Measurements from ENCODE around the gene SLC27A5. TPM values are rescaled to one million over a fixed set of nuclear protein-coding genes. Genes with fewer than 3 reads are reported as not detected.

Gene SLC27A5
- total RNA-seq, 5 donors from 2014 or later (not counting 1 experiment from before 2014, with no cell fraction given): 8.4 to 18.3 (median 14.6) TPM

DNA sequence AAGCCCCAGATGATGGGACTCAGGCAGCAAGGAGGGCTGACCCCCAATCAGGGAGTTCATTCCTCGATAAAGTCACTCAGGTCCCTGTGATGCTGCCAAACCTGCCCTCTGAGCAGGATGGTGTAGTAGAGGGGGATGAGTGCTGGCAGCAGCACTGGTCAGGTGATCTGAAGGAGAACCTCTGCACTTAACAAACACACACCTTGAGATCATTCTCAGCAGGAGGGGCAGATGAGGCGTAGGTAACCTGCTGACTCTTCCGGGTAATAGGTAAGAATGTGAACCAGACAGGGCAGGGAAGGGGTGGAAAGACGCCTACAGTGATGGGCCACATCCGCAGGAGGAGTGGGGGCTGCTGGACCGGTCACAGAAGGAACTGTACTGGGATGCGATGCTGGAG lies 32.5 kb downstream of the SLC27A5 start:
- peaks cover 13% of the 10 kb centered on the region for H3K36me3 Mint-ChIP-seq
- POLR2A ChIA-PET: no interaction called here
- Histone ChIP-seq H3K27ac (ENCODE audit: low read length) (no peak overlapping the region), H3K36me3 (ENCODE audit: control insufficient read depth in 2 of 2, extremely low read depth in 1 of 2, insufficient read depth in 1 of 2, low read length in 1 of 2) (peaks cover 9 to 15% of the 10 kb centered on the region in 2 donors), H3K4me3 (ENCODE audit: control insufficient read depth in 1 of 2, extremely low read depth in 1 of 2, low read length in 1 of 2) (no peak overlapping the region), H3K4me1 (ENCODE audit: control insufficient read depth in 1 of 2, extremely low read depth in 1 of 2, insufficient read depth in 2 of 2, low read length in 2 of 2) (peaks cover 3 to 23% of the 10 kb centered on the region in 2 experiments), H3K9me3 (no peaks in the 10 kb centered on the region), H3K27me3 (replicated peaks in 1 of 2; ENCODE audit: control insufficient read depth in 2 of 2, extremely low read depth in 1 of 2, insufficient read depth in 2 of 2, low read length in 1 of 2) (no peaks in the 10 kb centered on the region)
- no peaks in the 10 kb centered on the region for H3K9me3 Mint-ChIP-seq
- WGBS (ENCODE audit: insufficient coverage): 97% methylated on average over 6 of the region's 7 CpGs
- DNase-seq (no peak), ATAC-seq (replicated peaks in 1 of 4) (no peak)
- no peak overlapping the region for H3K4me3 Mint-ChIP-seq
- H3K27ac Mint-ChIP-seq: peak overlapping the region in 1 of 2 donors; percentile 48
- no peaks in the 10 kb centered on the region for H3K27me3 Mint-ChIP-seq
- peaks cover 16 to 20% (median 17%) of the 10 kb centered on the region in 3 donors for H3K4me1 Mint-ChIP-seq
- CTCF ChIA-PET: no interaction called here

DNA sequence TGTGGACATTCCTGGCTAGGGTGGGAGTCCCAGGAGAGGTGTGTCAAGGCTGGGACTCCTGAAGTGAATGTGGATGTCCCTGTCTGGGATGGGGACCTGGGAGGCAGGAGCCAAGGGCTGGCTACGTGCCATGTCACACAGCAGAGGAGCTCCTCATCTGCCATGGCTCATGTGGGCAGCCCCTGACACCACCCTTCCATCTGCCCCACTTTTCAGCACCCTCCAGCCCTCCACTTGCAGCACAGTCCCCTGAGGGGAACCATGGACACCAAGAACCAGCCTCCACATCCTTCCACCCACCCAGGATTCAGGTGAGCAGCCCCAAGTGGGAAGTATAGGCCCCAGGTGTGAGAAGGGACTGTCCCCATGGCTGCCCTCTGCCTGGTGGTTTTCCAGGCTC lies 33.9 kb downstream of the SLC27A5 start:
- Mint-ChIP-seq H3K4me1 (peaks cover 16 to 24% (median 17%) of the 10 kb centered on the region in 3 donors), H3K27me3 (no peaks in the 10 kb centered on the region), H3K4me3 (peak overlapping the region in 1 of 3 donors; percentile 29), H3K36me3 (peaks cover 14% of the 10 kb centered on the region), H3K9me3 (no peaks in the 10 kb centered on the region), H3K27ac (no peak overlapping the region)
- ATAC-seq (replicated peaks in 1 of 4) (no peak), DNase-seq (no peak)
- peaks cover 3 to 23% of the 10 kb centered on the region in 2 experiments for H3K4me1 ChIP-seq (ENCODE audit: control insufficient read depth in 1 of 2, extremely low read depth in 1 of 2, insufficient read depth in 2 of 2, low read length in 2 of 2)
- H3K27me3 ChIP-seq (replicated peaks in 1 of 2; ENCODE audit: control insufficient read depth in 2 of 2, extremely low read depth in 1 of 2, insufficient read depth in 2 of 2, low read length in 1 of 2): no peaks in the 10 kb centered on the region
- H3K4me3 ChIP-seq (ENCODE audit: control insufficient read depth in 1 of 2, extremely low read depth in 1 of 2, low read length in 1 of 2): no peak overlapping the region
- peaks cover 12 to 18% of the 10 kb centered on the region in 2 donors for H3K36me3 ChIP-seq (ENCODE audit: control insufficient read depth in 2 of 2, extremely low read depth in 1 of 2, insufficient read depth in 1 of 2, low read length in 1 of 2)
- no peak overlapping the region for H3K27ac ChIP-seq (ENCODE audit: low read length)
- POLR2A ChIA-PET: no interaction called here
- WGBS (ENCODE audit: insufficient coverage): no CpG with 5 or more reads among the region's 1 CpG
- CTCF ChIA-PET: no interaction called here
- no peaks in the 10 kb centered on the region for H3K9me3 ChIP-seq

DNA sequence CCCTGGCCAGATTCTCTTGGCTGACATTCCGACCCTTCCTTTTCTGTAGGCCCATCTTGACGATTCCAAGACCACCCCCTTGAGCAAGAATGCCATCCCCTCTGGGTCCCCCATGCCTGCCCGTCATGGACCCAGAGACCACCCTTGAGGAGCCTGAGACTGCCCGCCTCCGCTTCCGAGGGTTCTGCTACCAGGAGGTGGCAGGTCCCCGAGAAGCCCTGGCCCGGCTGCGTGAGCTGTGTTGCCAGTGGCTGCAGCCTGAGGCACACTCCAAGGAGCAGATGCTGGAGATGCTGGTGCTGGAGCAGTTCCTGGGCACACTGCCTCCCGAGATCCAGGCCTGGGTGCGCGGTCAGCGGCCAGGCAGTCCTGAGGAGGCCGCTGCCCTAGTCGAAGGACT lies 34.7 kb downstream of the SLC27A5 start:
- peaks cover 18 to 19% of the 10 kb centered on the region in 2 donors for H3K36me3 ChIP-seq (ENCODE audit: control insufficient read depth in 2 of 2, extremely low read depth in 1 of 2, insufficient read depth in 1 of 2, low read length in 1 of 2)
- ATAC-seq (replicated peaks in 1 of 4) (no peak), DNase-seq (no peak)
- no peaks in the 10 kb centered on the region for H3K9me3 Mint-ChIP-seq
- ChIA-PET CTCF (no interaction called here), POLR2A (no interaction called here)
- H3K27ac Mint-ChIP-seq: peak overlapping the region; percentile 88 to 91
- peak overlapping the region; percentile 82 to 93 (median 89) for H3K4me3 Mint-ChIP-seq
- peaks cover 17% of the 10 kb centered on the region for H3K36me3 Mint-ChIP-seq
- peaks cover under 1 to 23% of the 10 kb centered on the region in 2 experiments for H3K4me1 ChIP-seq (ENCODE audit: control insufficient read depth in 1 of 2, extremely low read depth in 1 of 2, insufficient read depth in 2 of 2, low read length in 2 of 2)
- H3K9me3 ChIP-seq: no peaks in the 10 kb centered on the region
- no peaks in the 10 kb centered on the region for H3K27me3 ChIP-seq (replicated peaks in 1 of 2; ENCODE audit: control insufficient read depth in 2 of 2, extremely low read depth in 1 of 2, insufficient read depth in 2 of 2, low read length in 1 of 2)
- peaks cover 16 to 24% (median 17%) of the 10 kb centered on the region in 3 donors for H3K4me1 Mint-ChIP-seq
- peak overlapping the region; percentile 97 for H3K27ac ChIP-seq (ENCODE audit: low read length)
- no peaks in the 10 kb centered on the region for H3K27me3 Mint-ChIP-seq
- H3K4me3 ChIP-seq (ENCODE audit: control insufficient read depth in 1 of 2, extremely low read depth in 1 of 2, low read length in 1 of 2): no peak overlapping the region
- 97% methylated on average over 14 of the region's 15 CpGs for WGBS (ENCODE audit: insufficient coverage)

DNA sequence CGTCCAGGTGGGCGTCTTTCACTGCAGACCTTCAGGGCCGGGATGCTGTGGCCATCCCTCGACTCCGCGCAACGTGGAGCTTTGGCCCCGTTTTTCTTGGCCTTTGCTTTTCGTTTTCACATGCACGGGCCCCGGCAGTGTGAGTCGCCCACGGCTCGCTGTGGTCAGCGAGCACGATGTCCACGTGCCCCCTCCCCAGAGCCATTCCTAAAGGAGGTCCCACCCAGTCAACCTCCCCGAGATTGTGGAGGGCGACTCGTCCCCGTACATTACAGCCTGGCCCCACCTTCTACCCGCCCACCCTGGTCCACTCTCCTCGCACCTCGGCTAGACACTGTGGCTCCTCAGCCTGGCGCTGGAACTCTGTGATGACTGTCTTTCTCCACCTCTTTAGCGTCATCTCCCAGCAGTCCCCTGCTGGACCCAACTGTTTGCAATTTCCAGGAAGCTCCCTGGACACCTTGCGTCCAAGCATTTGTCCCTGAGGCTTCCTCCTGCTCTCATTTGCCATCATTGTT lies 35.2 kb downstream of the SLC27A5 start:
- Histone ChIP-seq H3K4me1 (ENCODE audit: control insufficient read depth in 1 of 2, extremely low read depth in 1 of 2, insufficient read depth in 2 of 2, low read length in 2 of 2) (peaks cover 0 to 23% of the 10 kb centered on the region in 2 experiments), H3K36me3 (ENCODE audit: control insufficient read depth in 2 of 2, extremely low read depth in 1 of 2, insufficient read depth in 1 of 2, low read length in 1 of 2) (peaks cover 18 to 24% of the 10 kb centered on the region in 2 donors), H3K9me3 (no peaks in the 10 kb centered on the region), H3K27me3 (replicated peaks in 1 of 2; ENCODE audit: control insufficient read depth in 2 of 2, extremely low read depth in 1 of 2, insufficient read depth in 2 of 2, low read length in 1 of 2) (no peaks in the 10 kb centered on the region), H3K27ac (ENCODE audit: low read length) (peak overlapping the region; percentile 97), H3K4me3 (ENCODE audit: control insufficient read depth in 1 of 2, extremely low read depth in 1 of 2, low read length in 1 of 2) (peak overlapping the region; percentile 56 to 75)
- CTCF ChIA-PET: interaction anchor here in 1 of 2 donors (0.8 kb wide), 1 partner anchor 26 kb away, joined by 3 read pairs; no protein-coding TSS in a partner anchor
- Mint-ChIP-seq H3K9me3 (no peaks in the 10 kb centered on the region), H3K27ac (peak overlapping the region; percentile 88 to 91), H3K27me3 (no peaks in the 10 kb centered on the region), H3K4me1 (peaks cover 16 to 24% (median 17%) of the 10 kb centered on the region in 3 donors), H3K36me3 (peaks cover 17% of the 10 kb centered on the region), H3K4me3 (peak overlapping the region; percentile 82 to 93 (median 89))
- POLR2A ChIA-PET: no interaction called here
- 10% methylated on average over 26 of the region's 27 CpGs for WGBS (ENCODE audit: insufficient coverage)
- ATAC-seq (replicated peaks in 1 of 4) (no peak), DNase-seq (no peak)

DNA sequence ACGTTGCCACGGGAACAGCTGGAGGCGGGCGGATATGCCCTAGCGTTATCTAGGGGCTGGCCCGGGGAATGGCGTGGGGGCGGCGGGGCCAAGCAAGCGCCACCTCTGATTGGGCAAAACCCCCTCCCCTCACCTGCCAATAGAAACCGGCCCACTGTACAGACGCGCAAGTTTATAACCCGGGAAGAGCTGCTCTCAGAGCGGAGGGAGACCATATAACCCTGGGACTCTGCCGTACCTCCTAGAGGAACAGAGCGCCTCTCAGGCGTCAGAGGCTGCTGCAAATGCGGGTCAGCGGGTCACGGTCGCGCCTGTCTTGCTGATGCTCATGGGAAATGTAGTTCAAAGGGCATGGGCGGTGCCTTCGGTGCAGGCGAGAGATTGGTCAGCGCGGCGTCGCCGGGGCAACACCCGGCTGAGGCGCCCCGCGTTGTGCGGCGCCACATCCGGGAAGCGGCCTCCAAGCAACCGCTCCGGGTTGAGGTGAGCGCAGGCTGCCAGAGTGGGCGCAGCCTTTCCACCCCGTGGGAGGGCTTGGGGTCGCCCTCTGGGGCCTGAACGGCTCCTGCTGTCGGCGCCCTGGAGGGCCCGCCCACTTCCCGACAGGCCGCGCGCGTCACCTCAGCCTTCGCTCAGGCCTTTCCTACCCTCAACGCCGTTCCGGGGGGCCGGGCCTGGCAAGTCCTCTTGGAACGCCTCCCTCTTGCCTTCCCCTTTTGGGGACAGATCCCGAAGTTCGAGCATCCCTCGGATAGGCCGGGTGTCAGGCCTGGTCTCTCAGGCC lies 35.9 kb downstream of the SLC27A5 start, which contains the start of gene ZNF446:
TSS of gene ZNF446 (plus strand) at position 639 of the 784 bp plus-strand sequence. CDS start 867 bp downstream, outside the sequence.
- Histone ChIP-seq H3K36me3 (ENCODE audit: control insufficient read depth in 2 of 2, extremely low read depth in 1 of 2, insufficient read depth in 1 of 2, low read length in 1 of 2) (peaks cover 13 to 21% of the 10 kb centered on the region in 2 donors), H3K27me3 (replicated peaks in 1 of 2; ENCODE audit: control insufficient read depth in 2 of 2, extremely low read depth in 1 of 2, insufficient read depth in 2 of 2, low read length in 1 of 2) (no peaks in the 10 kb centered on the region), H3K27ac (ENCODE audit: low read length) (peak within 1 kb of the TSS; percentile 97), H3K4me1 (ENCODE audit: control insufficient read depth in 1 of 2, extremely low read depth in 1 of 2, insufficient read depth in 2 of 2, low read length in 2 of 2) (peaks cover 0 to 23% of the 10 kb centered on the region in 2 experiments), H3K4me3 (ENCODE audit: control insufficient read depth in 1 of 2, extremely low read depth in 1 of 2, low read length in 1 of 2) (peak within 1 kb of the TSS; percentile 56 to 75), H3K9me3 (no peaks in the 10 kb centered on the region)
- WGBS (ENCODE audit: insufficient coverage): under 1% methylated on average over 60 of the region's 64 CpGs
- CTCF ChIA-PET: interaction anchor here in 1 of 2 donors (0.8 kb wide), 1 partner anchor 25 kb away, joined by 3 read pairs; no protein-coding TSS in a partner anchor
- POLR2A ChIA-PET: interaction anchor here (0.5 kb wide), 2 partner anchors 9 to 375 kb away, joined by 3 to 6 read pairs; no protein-coding TSS in a partner anchor
- Mint-ChIP-seq H3K36me3 (peaks cover 14% of the 10 kb centered on the region), H3K9me3 (no peaks in the 10 kb centered on the region), H3K4me3 (peak within 1 kb of the TSS; percentile 82 to 93 (median 89)), H3K27ac (peak within 1 kb of the TSS; percentile 96 to 98), H3K27me3 (no peaks in the 10 kb centered on the region), H3K4me1 (peaks cover 16 to 24% (median 17%) of the 10 kb centered on the region in 3 donors)
- DNase-seq (peak; percentile 91 to 98 (median 97)), ATAC-seq (replicated peaks in 1 of 4) (peak; percentile 86 to 92 (median 92))

DNA sequence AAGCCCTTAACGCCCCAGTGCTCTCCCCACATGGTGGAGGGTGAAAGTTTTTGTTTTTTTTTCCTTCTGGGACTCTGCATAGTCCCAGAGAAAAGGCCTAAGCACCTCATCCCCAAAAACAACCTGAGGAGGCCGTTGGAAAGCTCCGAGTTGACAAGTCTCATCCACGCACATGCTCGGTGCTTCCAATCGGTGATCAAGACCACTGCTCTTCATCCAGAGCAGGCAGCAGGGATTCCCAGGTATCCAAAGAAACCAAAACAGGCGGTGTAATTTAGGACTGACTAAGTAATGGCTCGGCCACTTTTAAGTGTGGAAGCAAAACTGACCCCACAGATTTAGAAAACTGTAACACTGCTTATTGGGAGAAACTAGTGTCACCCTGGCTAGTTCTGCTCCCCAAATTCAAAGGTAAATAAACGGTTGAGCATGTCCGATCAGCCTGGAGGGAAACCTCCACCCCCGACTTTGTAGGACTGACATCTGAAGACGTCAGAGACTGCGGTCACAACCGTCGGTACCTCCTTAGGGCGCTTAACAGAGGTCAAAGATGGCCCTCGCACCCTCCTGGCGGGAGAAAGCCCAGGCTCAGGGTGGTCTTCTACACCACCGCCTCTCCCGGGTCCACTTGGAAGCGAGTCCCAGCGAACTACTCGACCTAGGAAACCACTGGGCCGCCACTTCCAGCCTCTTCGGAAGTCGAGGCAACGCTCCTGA lies 36.6 kb downstream of the SLC27A5 start:
- ChIA-PET CTCF (no interaction called here), POLR2A (interaction anchor here in 1 of 2 donors (0.5 kb wide), 1 partner anchor 374 kb away, joined by 6 read pairs; no protein-coding TSS in a partner anchor)
- ATAC-seq (replicated peaks in 1 of 4): peak in 2 of 4 experiments; percentile 0 to 21
- Histone ChIP-seq H3K4me3 (ENCODE audit: control insufficient read depth in 1 of 2, extremely low read depth in 1 of 2, low read length in 1 of 2) (peak overlapping the region; percentile 56 to 75), H3K4me1 (ENCODE audit: control insufficient read depth in 1 of 2, extremely low read depth in 1 of 2, insufficient read depth in 2 of 2, low read length in 2 of 2) (peaks cover 0 to 23% of the 10 kb centered on the region in 2 experiments), H3K9me3 (no peaks in the 10 kb centered on the region), H3K36me3 (ENCODE audit: control insufficient read depth in 2 of 2, extremely low read depth in 1 of 2, insufficient read depth in 1 of 2, low read length in 1 of 2) (peaks cover 12 to 19% of the 10 kb centered on the region in 2 donors), H3K27ac (ENCODE audit: low read length) (peak overlapping the region; percentile 97), H3K27me3 (replicated peaks in 1 of 2; ENCODE audit: control insufficient read depth in 2 of 2, extremely low read depth in 1 of 2, insufficient read depth in 2 of 2, low read length in 1 of 2) (no peaks in the 10 kb centered on the region)
- peak in 2 of 35 experiments; percentile 15 to 48 for DNase-seq
- H3K4me1 Mint-ChIP-seq: peaks cover 16 to 24% (median 17%) of the 10 kb centered on the region in 3 donors
- no peaks in the 10 kb centered on the region for H3K9me3 Mint-ChIP-seq
- WGBS (ENCODE audit: insufficient coverage): 26% methylated on average over 23 of the region's 27 CpGs
- H3K36me3 Mint-ChIP-seq: peaks cover 17% of the 10 kb centered on the region
- H3K4me3 Mint-ChIP-seq: peak overlapping the region; percentile 82 to 93 (median 89)
- H3K27ac Mint-ChIP-seq: peak overlapping the region; percentile 96 to 98
- no peaks in the 10 kb centered on the region for H3K27me3 Mint-ChIP-seq

Data from T-cell (primary cell).